Upper lobe of left lung (tissue), 4 donors: ENCODE measurements around the gene ST6GALNAC3.
"Not testable (repeated sequence)": the region's sequence is repeated elsewhere in the genome, so short reads cannot be mapped to it uniquely, and the experiment has no call there.

ENCODE experiments used
- CTCF ChIP-seq, 6 experiments: fragments of 450-650 bp in 4 of 6; fragments of 200-600 bp in 2 of 6; sonication (generic) in 2 of 6; IDR thresholded peaks; one replicate each; pipeline ENCODE4 v1.5.1; 2016 to 2019; ENCODE audit warnings: antibody characterized with exemption in 6 of 6
- EP300 ChIP-seq, 4 donors: sonication (generic); formaldehyde crosslinking; IDR thresholded peaks; one replicate each; pipeline ENCODE4 v1.5.1; 2017; ENCODE audit warnings: antibody characterized with exemption in 4 of 4, control low read depth in 2 of 4
- POLR2A ChIP-seq, 4 donors: fragments of 450-650 bp; IDR thresholded peaks; one replicate each; pipeline ENCODE4 v1.5.1; 2016 to 2017; ENCODE audit warnings: antibody characterized with exemption in 4 of 4, mild to moderate bottlenecking in 2 of 4
- POLR2AphosphoS5 ChIP-seq, 2 donors: sonication (generic); formaldehyde crosslinking; IDR thresholded peaks; one replicate each; pipeline ENCODE4 v1.5.1; 2017; ENCODE audit warnings: antibody characterized with exemption in 2 of 2

GRCh38 chr1:76652860-76653259 is 578.3 kb downstream of the ST6GALNAC3 start:
- not testable (repeated sequence) for TF ChIP-seq POLR2A, CTCF, POLR2AphosphoS5, EP300 (IDR thresholded peaks at IDR 0.05)
